ENCODE results near the gene SFXN4.

The SFXN4 gene

GRCh38 chr10:119201233-119201632 is 35.7 kb upstream of the SFXN4 start:
- no peak for TF ChIP-seq CTCF (IDR thresholded peaks at IDR 0.05; ENCODE audit: insufficient read depth, missing control alignments)
- FAIRE-seq (no peak), DNase-seq (ENCODE audit: insufficient read length, low spot score) (no peak)

- FAIRE-seq (no peak), DNase-seq (ENCODE audit: insufficient read length, low spot score) (peak; percentile 27)
- TF ChIP-seq CTCF (IDR thresholded peaks at IDR 0.05; ENCODE audit: insufficient read depth, missing control alignments) = peak; percentile 95
Measured at GRCh38 chr10:119199231-119199992, 33.9 kb upstream of the SFXN4 start.

- no peak for FAIRE-seq
- TF ChIP-seq CTCF (IDR thresholded peaks at IDR 0.05; ENCODE audit: insufficient read depth, missing control alignments) = peak; percentile 36
- DNase-seq (ENCODE audit: insufficient read length, low spot score) = no peak
Measured at GRCh38 chr10:119198438-119198837, 32.9 kb upstream of the SFXN4 start.

- TF ChIP-seq CTCF (IDR thresholded peaks at IDR 0.05; ENCODE audit: insufficient read depth, missing control alignments) = no peak
- FAIRE-seq (no peak), DNase-seq (ENCODE audit: insufficient read length, low spot score) (no peak)
Measured at GRCh38 chr10:119197921-119198320, 32.4 kb upstream of the SFXN4 start.

- TF ChIP-seq CTCF (IDR thresholded peaks at IDR 0.05; ENCODE audit: insufficient read depth, missing control alignments) = no peak
- DNase-seq (ENCODE audit: insufficient read length, low spot score) = no peak
- FAIRE-seq = no peak
Measured at GRCh38 chr10:119191881-119192280, 26.4 kb upstream of the SFXN4 start.

GRCh38 chr10:119190954-119191785 is 25.7 kb upstream of the SFXN4 start:
- DNase-seq (ENCODE audit: insufficient read length, low spot score) (no peak), FAIRE-seq (no peak)
- TF ChIP-seq CTCF (IDR thresholded peaks at IDR 0.05; ENCODE audit: insufficient read depth, missing control alignments) = no peak

GRCh38 chr10:119190353-119190752 is 24.8 kb upstream of the SFXN4 start:
- FAIRE-seq (no peak), DNase-seq (ENCODE audit: insufficient read length, low spot score) (no peak)
- no peak for TF ChIP-seq CTCF (IDR thresholded peaks at IDR 0.05; ENCODE audit: insufficient read depth, missing control alignments)
